ENCODE data around the gene RHBDL1.

- TF ChIP-seq REST (tag by site-specific recombination; IDR thresholded peaks at IDR 0.05) = no peak
- TF ChIP-seq CTCF (tag by site-specific recombination; IDR thresholded peaks at IDR 0.05) = no peak
- no peak for TF ChIP-seq KLF16 (tag by site-specific recombination; IDR thresholded peaks at IDR 0.05)
- no peak for TF ChIP-seq ZBTB11 (tag by site-specific recombination; conservative IDR thresholded peaks at IDR 0.05; ENCODE audit: low read depth)
- TF ChIP-seq ZNF274 (IDR thresholded peaks at IDR 0.05; ENCODE audit: low read length) = no peak
- TF ChIP-seq ZNF274 (tag by site-specific recombination; IDR thresholded peaks at IDR 0.05; ENCODE audit: borderline replicate concordance) = no peak
- TF ChIP-seq ZNF26 (tag by site-specific recombination; IDR thresholded peaks at IDR 0.05) = no peak
Measured at GRCh38 chr16:674968-675883, at the start of gene RHBDL1.
